HG03558 (cell line): Measurements from ENCODE around the gene ZKSCAN5.
"Not testable (repeated sequence)": the region's sequence is repeated elsewhere in the genome, so short reads cannot be mapped to it uniquely, and the experiment has no call there.

ENCODE experiments used
- ATAC-seq: cut with Tn5 transposase; IDR thresholded peaks from one replicate; pipeline ENCODE4 v1.9.1; 2021; ENCODE audit warnings: moderate number of reproducible peaks; ENCODE audit not compliant: unreplicated experiment; ENCODE audit errors: extremely low read depth

The ZKSCAN5 gene

GRCh38 chr7:99551334-99551733, 46.9 kb downstream of the ZKSCAN5 start:
- ATAC-seq, result no peak

GRCh38 chr7:99551767-99552463, 47.5 kb downstream of the ZKSCAN5 start, which contains the start of gene FAM200A:
Gene FAM200A (minus strand): TSS chr7:99552114. CDS start chr7:99548407, 3,707 bp downstream.
- ATAC-seq, result peak; percentile 76

- ATAC-seq, result no peak
These were observed 48.6 kb downstream of the ZKSCAN5 start for GRCh38 chr7:99553039-99553438.

- no peak for ATAC-seq
These were observed 50.5 kb downstream of the ZKSCAN5 start for GRCh38 chr7:99554939-99555338.

GRCh38 chr7:99557196-99557607, 52.7 kb downstream of the ZKSCAN5 start:
- no peak for ATAC-seq

GRCh38 chr7:99557940-99558305, 53.5 kb downstream of the ZKSCAN5 start:
- ATAC-seq, result peak; percentile 4

- ATAC-seq, result peak; percentile 40
These were observed 54.1 kb downstream of the ZKSCAN5 start, which contains the start of gene ZNF655 for GRCh38 chr7:99558306-99559174. Gene ZNF655 (plus strand): TSS chr7:99558642. CDS start chr7:99560560, 1,918 bp downstream.

- ATAC-seq, result no peak
These were observed 54.9 kb downstream of the ZKSCAN5 start for GRCh38 chr7:99559175-99559915.

GRCh38 chr7:99560834-99561736, 56.6 kb downstream of the ZKSCAN5 start:
- no peak for ATAC-seq

GRCh38 chr7:99561737-99562051, 57.2 kb downstream of the ZKSCAN5 start:
- no peak for ATAC-seq

- ATAC-seq, result no peak
These were observed 57.8 kb downstream of the ZKSCAN5 start for GRCh38 chr7:99562114-99562784.

GRCh38 chr7:99562832-99563231, 58.4 kb downstream of the ZKSCAN5 start:
- ATAC-seq, result no peak

- no peak for ATAC-seq
These were observed 59.2 kb downstream of the ZKSCAN5 start for GRCh38 chr7:99563650-99564049.

GRCh38 chr7:99568770-99569169, 64.3 kb downstream of the ZKSCAN5 start:
- not testable (repeated sequence) for ATAC-seq

- ATAC-seq, result no peak
These were observed 67.3 kb downstream of the ZKSCAN5 start for GRCh38 chr7:99571768-99572167.

- ATAC-seq, result no peak
These were observed 68.8 kb downstream of the ZKSCAN5 start for GRCh38 chr7:99573257-99573656.

GRCh38 chr7:99576251-99576650, 71.8 kb downstream of the ZKSCAN5 start:
- no peak for ATAC-seq

- no peak for ATAC-seq
These were observed 75.0 kb downstream of the ZKSCAN5 start for GRCh38 chr7:99579281-99579955.
